ENCODE data around the gene COL23A1. TPM values are rescaled to one million over a fixed set of nuclear protein-coding genes. Genes with fewer than 3 reads are reported as not detected.

COL23A1 gene
- total and polyA plus RNA-seq, 2 donors (not counting 1 experiment from before 2014, with no cell fraction given) = 0.20 TPM; not detected in 1

DNA sequence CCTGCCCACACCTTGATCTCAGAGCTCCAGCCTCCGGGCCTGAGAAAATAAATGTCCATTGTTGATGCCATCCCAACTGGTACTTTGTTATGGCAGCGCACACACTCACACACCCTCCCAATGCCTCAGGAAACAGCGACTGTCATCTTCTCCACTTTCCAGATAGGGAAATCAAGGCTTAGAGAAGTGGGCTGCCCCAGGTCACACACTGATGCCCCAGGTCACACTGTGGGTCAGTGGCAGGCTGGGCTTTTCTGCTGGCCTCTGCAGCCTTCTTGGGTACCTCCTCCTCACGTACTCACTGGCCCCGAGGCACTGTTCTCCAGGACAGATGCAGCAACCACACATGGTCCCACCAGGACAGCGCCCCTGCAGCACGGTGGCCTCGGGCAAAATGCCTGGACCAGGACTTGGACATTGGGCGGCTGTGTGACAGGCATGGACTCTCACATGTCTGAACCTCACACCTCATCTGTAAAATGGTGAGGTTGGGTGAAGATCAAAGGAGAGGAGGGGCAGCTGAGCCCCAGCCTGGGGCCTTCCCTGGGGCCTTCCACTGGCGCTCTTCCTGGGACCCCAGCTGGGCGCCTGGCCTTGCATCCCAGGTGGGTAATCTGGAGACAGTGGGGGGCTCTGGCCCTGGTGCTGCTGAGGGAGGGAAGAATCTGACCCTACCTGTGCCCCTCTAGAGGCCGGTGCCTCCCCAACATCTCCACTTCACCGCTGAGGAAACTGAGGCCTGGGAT, 156.0 kb downstream of the COL23A1 start:
- 95% methylated on average over 11 of the region's 13 CpGs for WGBS (ENCODE audit: insufficient coverage)

DNA sequence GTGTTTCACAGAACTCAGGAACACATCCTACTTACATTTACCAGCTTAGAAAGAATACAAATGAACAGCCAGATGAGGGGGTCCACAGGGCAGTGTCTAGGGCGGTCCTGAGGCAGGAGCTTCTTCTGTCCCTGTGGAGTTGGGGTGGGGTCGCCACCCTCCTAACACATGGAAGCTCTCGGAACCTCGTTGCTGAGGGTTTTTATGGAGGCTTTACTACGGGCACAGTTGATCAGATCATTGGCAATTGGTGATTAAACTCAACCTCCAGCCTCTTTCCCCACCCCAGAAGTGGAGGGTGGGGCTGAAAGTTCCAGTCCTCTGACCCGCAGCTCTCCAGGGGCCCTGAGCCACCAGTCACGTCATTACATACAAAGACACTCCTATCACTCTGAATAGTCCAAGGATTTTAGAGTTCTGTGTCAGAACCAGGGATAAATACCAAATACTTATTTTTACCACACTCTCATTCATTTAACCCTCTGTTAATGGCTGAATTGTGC, 156.9 kb downstream of the COL23A1 start:
- DNase-seq = no peak
- TF ChIP-seq, protein P1, sequence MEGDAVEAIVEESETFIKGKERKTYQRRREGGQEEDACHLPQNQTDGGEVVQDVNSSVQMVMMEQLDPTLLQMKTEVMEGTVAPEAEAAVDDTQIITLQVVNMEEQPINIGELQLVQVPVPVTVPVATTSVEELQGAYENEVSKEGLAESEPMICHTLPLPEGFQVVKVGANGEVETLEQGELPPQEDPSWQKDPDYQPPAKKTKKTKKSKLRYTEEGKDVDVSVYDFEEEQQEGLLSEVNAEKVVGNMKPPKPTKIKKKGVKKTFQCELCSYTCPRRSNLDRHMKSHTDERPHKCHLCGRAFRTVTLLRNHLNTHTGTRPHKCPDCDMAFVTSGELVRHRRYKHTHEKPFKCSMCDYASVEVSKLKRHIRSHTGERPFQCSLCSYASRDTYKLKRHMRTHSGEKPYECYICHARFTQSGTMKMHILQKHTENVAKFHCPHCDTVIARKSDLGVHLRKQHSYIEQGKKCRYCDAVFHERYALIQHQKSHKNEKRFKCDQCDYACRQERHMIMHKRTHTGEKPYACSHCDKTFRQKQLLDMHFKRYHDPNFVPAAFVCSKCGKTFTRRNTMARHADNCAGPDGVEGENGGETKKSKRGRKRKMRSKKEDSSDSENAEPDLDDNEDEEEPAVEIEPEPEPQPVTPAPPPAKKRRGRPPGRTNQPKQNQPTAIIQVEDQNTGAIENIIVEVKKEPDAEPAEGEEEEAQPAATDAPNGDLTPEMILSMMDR (IDR thresholded peaks at IDR 0.05) = no peak
- TF ChIP-seq EZH2 (IDR thresholded peaks at IDR 0.05; ENCODE audit: borderline replicate concordance, insufficient read depth, low read depth, low read length, poor library complexity, severe bottlenecking) = no peak
- Histone ChIP-seq H3K27me3 (replicated peaks in 1 of 4; ENCODE audit: control extremely low read depth in 1 of 4, control insufficient read depth in 3 of 4, insufficient read depth in 4 of 4, low read length in 3 of 4) (no peaks in the 10 kb centered on the region), H3K4me1 (ENCODE audit: control insufficient read depth in 2 of 2, insufficient read depth in 2 of 2, low read length in 2 of 2) (no peaks in the 10 kb centered on the region), H3K79me2 (ENCODE audit: control insufficient read depth, insufficient read depth, low read length) (no peaks in the 10 kb centered on the region), H3K9ac (ENCODE audit: low read length) (no peak overlapping the region), H3K4me2 (replicated peaks; ENCODE audit: low read depth, low read length, poor library complexity, severe bottlenecking) (no peak overlapping the region), H3K27ac (ENCODE audit: low read length in 2 of 2) (no peak overlapping the region), H3K4me3 (ENCODE audit: control extremely low read depth in 1 of 5, extremely low read depth in 1 of 5, insufficient read depth in 1 of 5, low read depth in 2 of 5, low read length in 4 of 5) (no peak overlapping the region), H3K36me3 (replicated peaks in 1 of 2; ENCODE audit: control extremely low read depth in 1 of 2, control insufficient read depth in 1 of 2, extremely low read depth in 1 of 2, insufficient read depth in 2 of 2, low read length in 1 of 2) (no peaks in the 10 kb centered on the region), H2AFZ (ENCODE audit: insufficient read depth, low read depth, low read length, poor library complexity, severe bottlenecking) (no peak overlapping the region), H3K9me3 (ENCODE audit: control extremely low read depth in 1 of 3, control insufficient read depth in 2 of 3, insufficient read depth in 1 of 3, low read length in 2 of 3) (no peaks in the 10 kb centered on the region), H4K20me1 (ENCODE audit: control insufficient read depth, insufficient read depth, low read length, poor library complexity, severe bottlenecking) (no peaks in the 10 kb centered on the region)
- 60% methylated on average over 1 of the region's 7 CpGs for WGBS (ENCODE audit: insufficient coverage)
- POLR2A ChIA-PET = no interaction called here
- CTCF ChIA-PET = no interaction called here
- ATAC-seq (ENCODE audit: low read depth) = no peak
- no peak overlapping the region for H3K27ac Mint-ChIP-seq
- H3K4me3 Mint-ChIP-seq = no peak overlapping the region
- peaks cover 15% of the 10 kb centered on the region for H3K27me3 Mint-ChIP-seq
- intact Hi-C loops (cut with micrococcal nuclease) = no loop called here
- H3K4me1 Mint-ChIP-seq = no peaks in the 10 kb centered on the region
- no peaks in the 10 kb centered on the region for H3K9me3 Mint-ChIP-seq (ENCODE audit: insufficient read depth)

More for the DNA sequence above, 156.0 kb downstream of the COL23A1 start:
- no peak overlapping the region for H2AFZ ChIP-seq (ENCODE audit: insufficient read depth, low read depth, low read length, poor library complexity, severe bottlenecking)
- H3K4me3 ChIP-seq (ENCODE audit: control extremely low read depth in 1 of 5, extremely low read depth in 1 of 5, insufficient read depth in 1 of 5, low read depth in 2 of 5, low read length in 4 of 5) = no peak overlapping the region
- no peak overlapping the region for H3K4me2 ChIP-seq (replicated peaks; ENCODE audit: low read depth, low read length, poor library complexity, severe bottlenecking)
- H3K27ac Mint-ChIP-seq = no peak overlapping the region
- CTCF ChIA-PET = no interaction called here
- TF ChIP-seq, protein P1 (IDR thresholded peaks at IDR 0.05) = no peak
- no peak for TF ChIP-seq EZH2 (IDR thresholded peaks at IDR 0.05; ENCODE audit: borderline replicate concordance, insufficient read depth, low read depth, low read length, poor library complexity, severe bottlenecking)
- H3K9me3 ChIP-seq (ENCODE audit: control extremely low read depth in 1 of 3, control insufficient read depth in 2 of 3, insufficient read depth in 1 of 3, low read length in 2 of 3) = no peaks in the 10 kb centered on the region
- H3K4me1 ChIP-seq (ENCODE audit: control insufficient read depth in 2 of 2, insufficient read depth in 2 of 2, low read length in 2 of 2) = no peaks in the 10 kb centered on the region
- H3K4me3 Mint-ChIP-seq = no peak overlapping the region
- H3K4me1 Mint-ChIP-seq = no peaks in the 10 kb centered on the region
- intact Hi-C loops (cut with micrococcal nuclease) = no loop called here
- POLR2A ChIA-PET = interaction anchor here (0.6 kb wide), 1 partner anchor 198 kb away, joined by 6 read pairs; no protein-coding TSS in a partner anchor
- no peaks in the 10 kb centered on the region for H3K9me3 Mint-ChIP-seq (ENCODE audit: insufficient read depth)
- H3K36me3 ChIP-seq (replicated peaks in 1 of 2; ENCODE audit: control extremely low read depth in 1 of 2, control insufficient read depth in 1 of 2, extremely low read depth in 1 of 2, insufficient read depth in 2 of 2, low read length in 1 of 2) = no peaks in the 10 kb centered on the region
- no peak overlapping the region for H3K27ac ChIP-seq (ENCODE audit: low read length in 2 of 2)
- no peak overlapping the region for H3K9ac ChIP-seq (ENCODE audit: low read length)
- H3K79me2 ChIP-seq (ENCODE audit: control insufficient read depth, insufficient read depth, low read length) = no peaks in the 10 kb centered on the region
- no peak for ATAC-seq (ENCODE audit: low read depth)
- H4K20me1 ChIP-seq (ENCODE audit: control insufficient read depth, insufficient read depth, low read length, poor library complexity, severe bottlenecking) = no peaks in the 10 kb centered on the region
- no peak for DNase-seq
- peaks cover 15% of the 10 kb centered on the region for H3K27me3 Mint-ChIP-seq
- H3K27me3 ChIP-seq (replicated peaks in 1 of 4; ENCODE audit: control extremely low read depth in 1 of 4, control insufficient read depth in 3 of 4, insufficient read depth in 4 of 4, low read length in 3 of 4) = no peaks in the 10 kb centered on the region

Measured in B cell (primary cell).